CD4-positive, alpha-beta T cell treated with Interleukin-4 for 1 hour (primary cell): ENCODE results near the gene C4B.
"Not testable (repeated sequence)": the region's sequence is repeated elsewhere in the genome, so short reads cannot be mapped to it uniquely, and the experiment has no call there.

Experiments
- DNase-seq, 2 donors: peaks; one replicate each; pipeline ENCODE4 v3.0.0-alpha.2; 2020 to 2022

Gene C4B

GRCh38 chr6:32014547-32014946 is at the start of gene C4B:
Gene C4B (plus strand): TSS chr6:32014795. CDS start chr6:32014846, 51 bp downstream.
- DNase-seq, result not testable (repeated sequence)

GRCh38 chr6:31965700-31966099 is 48.9 kb upstream of the C4B start:
- DNase-seq, result no peak

- no peak for DNase-seq
Observed at GRCh38 chr6:31966506-31966905, 48.1 kb upstream of the C4B start.

- DNase-seq, result no peak
Observed at GRCh38 chr6:31966997-31967925, 47.3 kb upstream of the C4B start.

GRCh38 chr6:31967926-31968320 is 46.7 kb upstream of the C4B start:
- DNase-seq, result no peak

GRCh38 chr6:31968326-31968725 is 46.3 kb upstream of the C4B start:
- no peak for DNase-seq

GRCh38 chr6:31968791-31969711 is 45.5 kb upstream of the C4B start:
- DNase-seq, result no peak

- no peak for DNase-seq
Observed at GRCh38 chr6:31969712-31970603, 44.6 kb upstream of the C4B start.

GRCh38 chr6:31970604-31971271 is 43.9 kb upstream of the C4B start:
- DNase-seq, result no peak

GRCh38 chr6:31971279-31971992 is 43.2 kb upstream of the C4B start:
- DNase-seq, result no peak

- DNase-seq, result peak; percentile 99
Observed at GRCh38 chr6:31971993-31972708, 42.4 kb upstream of the C4B start, which contains the start of gene DXO. Gene DXO (minus strand): TSS chr6:31972138. CDS start chr6:31971675, 463 bp downstream.

GRCh38 chr6:31972709-31973350 is 41.8 kb upstream of the C4B start:
- no peak for DNase-seq

GRCh38 chr6:31976065-31976464 is 38.5 kb upstream of the C4B start:
- not testable (repeated sequence) for DNase-seq

- DNase-seq, result no peak
Observed at GRCh38 chr6:31977816-31978431, 36.7 kb upstream of the C4B start.

GRCh38 chr6:31978831-31979230 is 35.8 kb upstream of the C4B start:
- no peak for DNase-seq

GRCh38 chr6:31979238-31979898 is 35.2 kb upstream of the C4B start:
- no peak for DNase-seq

GRCh38 chr6:31980195-31980876 is 34.3 kb upstream of the C4B start:
- not testable (repeated sequence) for DNase-seq

- not testable (repeated sequence) for DNase-seq
Observed at GRCh38 chr6:31980998-31981397, 33.6 kb upstream of the C4B start.
